Right lobe of liver (tissue), 4 donors: ENCODE results near the gene SSTR5.

Source experiments
- POLR2A ChIP-seq: fragments of 450-650 bp; IDR thresholded peaks from one replicate; pipeline ENCODE4 v1.6.1; 2017; ENCODE audit warnings: antibody characterized with exemption, mild to moderate bottlenecking
- TF ChIP-seq, protein P1 (sequence below), 4 donors: fragments of 200-600 bp in 3 of 4; fragments of 450-650 bp in 1 of 4; IDR thresholded peaks; one replicate each; pipeline versions ENCODE4 v1.5.1 to v1.8.0; 2016 to 2022; ENCODE audit warnings: antibody characterized with exemption in 4 of 4, mild to moderate bottlenecking in 2 of 4
- donor health status: DM: no; HTN: no; CAD: no.
- donor health status: DM: no; HTN: no; CAD: no.
- donor health status: DM: no; HTN: yes; CAD: no.

DNA sequence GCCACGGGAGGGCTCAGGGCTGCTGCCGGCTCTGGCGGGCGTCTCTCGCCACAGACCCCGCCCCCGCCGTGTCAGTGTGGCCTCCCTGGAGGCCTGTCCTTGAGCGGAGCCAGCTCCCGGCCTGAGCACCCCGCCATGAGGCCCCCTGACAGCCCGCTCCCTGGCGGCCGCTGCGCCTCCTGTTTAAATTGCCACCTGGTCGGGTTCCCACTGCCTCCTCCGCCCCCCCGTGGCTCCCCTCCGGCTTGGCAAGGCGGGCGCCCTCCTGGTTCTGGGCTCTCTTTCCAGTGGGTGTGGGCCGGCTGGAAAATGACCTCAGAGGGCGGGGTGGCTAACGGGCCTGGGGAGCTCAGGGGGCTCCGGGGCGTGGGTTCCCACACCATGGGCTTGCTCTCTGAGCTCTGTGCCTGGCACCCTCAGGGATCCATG is 42.1 kb upstream of the SSTR5 start:
- no peak for TF ChIP-seq POLR2A
- TF ChIP-seq, protein P1, sequence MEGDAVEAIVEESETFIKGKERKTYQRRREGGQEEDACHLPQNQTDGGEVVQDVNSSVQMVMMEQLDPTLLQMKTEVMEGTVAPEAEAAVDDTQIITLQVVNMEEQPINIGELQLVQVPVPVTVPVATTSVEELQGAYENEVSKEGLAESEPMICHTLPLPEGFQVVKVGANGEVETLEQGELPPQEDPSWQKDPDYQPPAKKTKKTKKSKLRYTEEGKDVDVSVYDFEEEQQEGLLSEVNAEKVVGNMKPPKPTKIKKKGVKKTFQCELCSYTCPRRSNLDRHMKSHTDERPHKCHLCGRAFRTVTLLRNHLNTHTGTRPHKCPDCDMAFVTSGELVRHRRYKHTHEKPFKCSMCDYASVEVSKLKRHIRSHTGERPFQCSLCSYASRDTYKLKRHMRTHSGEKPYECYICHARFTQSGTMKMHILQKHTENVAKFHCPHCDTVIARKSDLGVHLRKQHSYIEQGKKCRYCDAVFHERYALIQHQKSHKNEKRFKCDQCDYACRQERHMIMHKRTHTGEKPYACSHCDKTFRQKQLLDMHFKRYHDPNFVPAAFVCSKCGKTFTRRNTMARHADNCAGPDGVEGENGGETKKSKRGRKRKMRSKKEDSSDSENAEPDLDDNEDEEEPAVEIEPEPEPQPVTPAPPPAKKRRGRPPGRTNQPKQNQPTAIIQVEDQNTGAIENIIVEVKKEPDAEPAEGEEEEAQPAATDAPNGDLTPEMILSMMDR (IDR thresholded peaks at IDR 0.05): no peak
